Myocyte (in vitro differentiated cells): ENCODE measurements around the gene TLL1. TPM values are rescaled to one million over a fixed set of nuclear protein-coding genes. Genes with fewer than 3 reads are reported as not detected.

ENCODE experiments used
- DNase-seq: peaks from one replicate; pipeline ENCODE4 v3.0.0-alpha.2; 2012; ENCODE audit warnings: low read depth
- total RNA-seq: library from RNA; depleted of rRNA; stranded (reverse); fragments of >200 nt; gene quantifications from 2 replicates; pipeline ENCODE4 v1.2.3, GENCODE V29; 2014

Gene TLL1
- total RNA-seq, 1 donor from 2014 or later, result not detected

DNA sequence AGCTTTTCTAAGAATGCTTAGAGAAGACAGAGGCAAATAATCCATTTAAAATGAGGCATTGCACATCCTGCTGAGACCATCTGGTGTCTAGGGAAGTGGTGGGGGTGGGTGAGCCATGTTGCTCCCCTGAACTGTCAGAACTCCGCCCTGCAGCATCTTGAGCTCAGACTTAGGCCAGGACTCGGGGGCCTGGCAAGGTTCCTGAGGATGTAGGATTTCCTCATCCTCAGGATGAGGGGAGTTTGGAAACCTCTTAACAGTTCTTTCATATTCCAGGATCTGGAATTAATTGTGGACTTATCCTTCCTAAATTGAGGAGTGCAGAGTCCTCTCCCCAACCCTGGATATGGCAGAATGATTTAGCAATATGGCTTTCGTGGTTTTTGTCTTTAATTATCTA, 6.6 kb downstream of the TLL1 start:
- DNase-seq, result no peak

- DNase-seq, result no peak
Measured at GRCh38 chr4:165894159-165894558, 21.1 kb downstream of the TLL1 start.

- DNase-seq, result no peak
Measured at GRCh38 chr4:165905405-165906027, 32.5 kb downstream of the TLL1 start.

DNA sequence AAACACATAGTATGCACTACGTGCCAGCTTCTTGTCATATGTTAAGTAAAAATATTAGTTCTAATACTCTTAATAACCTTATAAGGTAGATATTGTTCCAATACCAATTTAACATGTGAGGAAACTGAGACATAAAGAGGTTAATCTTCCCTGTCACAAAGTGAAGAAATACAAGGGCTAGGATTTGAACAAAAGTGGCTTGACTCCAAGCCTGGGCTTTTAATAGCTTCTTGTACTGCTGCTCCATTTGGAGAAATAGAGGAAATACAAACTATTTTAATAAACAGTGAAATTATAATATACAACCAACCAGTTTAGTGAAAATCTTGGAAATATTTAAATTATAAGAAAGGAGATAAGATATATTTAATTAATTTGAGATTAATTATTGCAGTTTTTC, 33.2 kb downstream of the TLL1 start:
- no peak for DNase-seq

- no peak for DNase-seq
Measured at GRCh38 chr4:165909947-165910346, 36.9 kb downstream of the TLL1 start.

DNA sequence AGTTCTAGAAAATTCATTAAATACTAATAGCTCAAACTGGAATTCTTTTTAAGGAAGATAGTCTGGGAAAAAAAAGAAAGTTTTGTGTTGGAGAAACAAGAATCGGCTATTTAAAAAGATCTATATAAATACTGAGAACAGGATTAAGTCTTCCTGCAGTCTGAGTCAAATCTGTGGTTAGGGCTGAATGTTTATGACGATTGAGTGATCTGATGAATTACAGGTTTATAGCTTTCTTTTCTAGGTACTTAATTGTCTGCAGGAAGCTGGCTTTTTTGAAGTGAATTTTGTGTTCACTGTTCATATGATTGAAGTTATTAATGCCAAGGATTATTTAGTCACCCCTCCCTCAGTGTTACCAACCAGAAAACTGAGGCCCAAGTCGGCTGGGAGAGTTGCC, 42.2 kb downstream of the TLL1 start:
- no peak for DNase-seq

DNA sequence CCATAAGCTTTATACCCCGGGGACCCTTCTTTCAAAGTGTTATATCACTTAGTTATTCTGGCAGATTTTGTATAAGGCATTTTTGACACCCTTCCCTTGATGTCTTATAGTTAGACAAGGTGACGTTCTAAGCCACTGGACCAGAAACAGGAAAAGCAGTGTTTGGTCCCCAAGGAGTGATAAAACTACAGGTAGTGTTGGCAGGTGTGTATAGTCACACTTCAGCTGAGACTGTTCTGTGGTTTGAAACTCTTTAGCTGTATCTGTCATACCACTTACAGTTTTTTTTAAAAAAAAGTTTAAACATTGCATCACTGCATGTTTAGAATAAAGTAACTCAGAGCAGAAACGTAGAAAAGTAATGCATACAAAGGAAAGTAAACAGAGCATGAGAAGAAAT, 48.5 kb downstream of the TLL1 start:
- DNase-seq, result no peak

GRCh38 chr4:165922747-165923146, 49.7 kb downstream of the TLL1 start:
- DNase-seq, result no peak

DNA sequence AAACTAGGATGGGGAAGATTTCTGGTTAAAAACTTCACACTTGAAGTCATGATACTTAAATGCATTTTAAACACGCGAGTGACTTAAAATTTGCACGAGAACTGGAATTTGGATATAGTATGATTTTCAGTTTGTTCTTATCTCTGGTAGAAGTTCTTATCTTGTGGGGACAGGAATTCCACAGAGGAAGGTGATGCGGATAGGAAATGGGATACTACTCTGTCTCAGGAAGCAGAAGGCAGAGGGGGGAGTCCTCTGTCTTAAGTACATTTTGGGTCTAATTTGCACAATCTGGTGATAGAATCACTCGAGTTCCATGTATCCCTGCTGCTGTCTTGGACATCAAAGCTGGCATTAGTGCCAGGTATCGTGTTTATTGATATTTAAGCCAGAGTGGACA, 53.3 kb downstream of the TLL1 start:
- no peak for DNase-seq

DNA sequence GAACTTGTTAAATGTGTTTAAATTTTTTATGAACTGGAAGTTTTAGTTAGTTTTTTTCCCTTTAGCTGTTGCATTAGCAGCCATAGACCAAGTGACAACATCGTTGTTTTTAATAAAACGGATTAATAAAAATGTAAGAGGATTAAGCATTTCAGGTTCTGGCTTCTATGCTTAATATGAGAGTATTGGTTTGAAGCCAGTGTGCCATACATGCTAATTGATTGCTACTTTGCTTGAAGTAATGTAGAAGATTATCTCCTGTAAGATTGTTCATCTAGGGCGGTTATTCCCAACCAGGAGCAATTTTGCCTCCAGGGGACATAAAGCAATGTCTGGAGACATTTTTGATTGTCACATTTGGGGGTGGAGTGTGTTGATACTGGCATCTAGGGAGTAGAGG, 54.3 kb downstream of the TLL1 start:
- no peak for DNase-seq

GRCh38 chr4:165927815-165928214, 54.8 kb downstream of the TLL1 start:
- no peak for DNase-seq

DNA sequence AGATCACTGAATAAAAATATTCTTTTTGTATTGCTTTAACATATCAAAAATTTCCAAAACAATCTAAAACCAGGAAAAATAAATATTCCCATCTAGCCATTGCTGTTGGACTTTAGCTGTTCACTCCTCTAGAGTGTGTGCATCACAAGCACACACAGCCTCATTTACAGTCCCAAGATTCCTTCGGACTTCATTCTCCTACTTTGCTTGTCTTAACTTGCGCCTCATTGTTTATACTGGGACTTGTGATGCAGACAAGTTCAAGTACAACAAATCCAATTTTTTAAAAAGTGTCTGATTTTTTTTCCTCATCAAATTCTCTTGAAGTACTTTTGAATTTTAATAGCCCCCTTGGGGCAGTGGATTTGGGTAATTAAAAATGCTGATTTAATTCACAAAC, 55.6 kb downstream of the TLL1 start:
- no peak for DNase-seq

DNA sequence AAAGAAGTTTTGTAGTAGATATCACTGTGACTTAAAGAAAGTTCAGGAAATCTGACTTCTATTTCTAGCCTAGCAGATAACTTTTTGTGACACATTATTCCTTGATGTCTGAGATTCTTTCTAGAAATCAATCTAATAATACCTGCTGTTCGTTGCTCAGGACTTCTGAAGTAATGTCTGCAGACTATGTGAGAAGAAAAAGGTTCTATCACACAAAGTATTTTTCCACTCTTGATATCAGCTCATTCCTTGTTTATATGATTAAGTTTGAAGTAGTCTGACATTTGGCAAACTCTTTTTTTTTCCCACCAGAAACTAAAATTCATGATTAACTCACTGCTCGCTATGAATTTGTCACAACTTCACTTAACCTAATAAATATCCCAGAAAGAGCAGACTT, 56.6 kb downstream of the TLL1 start:
- no peak for DNase-seq

DNA sequence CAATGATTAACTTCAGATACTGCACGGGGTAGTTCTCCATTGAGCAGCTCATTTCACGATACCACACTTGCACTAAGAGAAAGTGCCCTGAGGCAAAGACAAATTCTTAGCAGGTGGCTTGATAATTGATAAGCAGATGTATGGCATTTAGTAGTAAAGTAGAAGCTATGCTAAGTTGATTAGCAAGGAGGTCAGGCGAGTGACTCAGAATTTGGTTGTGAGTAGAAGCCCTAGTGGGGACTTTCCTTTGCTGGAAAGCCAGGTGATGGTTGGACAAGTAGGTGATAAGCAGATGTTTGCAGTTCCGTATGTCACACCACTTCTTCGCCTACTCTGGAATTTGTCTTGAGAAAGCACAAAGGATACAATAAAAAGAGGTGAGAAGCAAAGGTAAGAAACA, 58.7 kb downstream of the TLL1 start:
- no peak for DNase-seq

GRCh38 chr4:165944900-165945299, 71.9 kb downstream of the TLL1 start:
- no peak for DNase-seq

GRCh38 chr4:165945991-165946390, 73.0 kb downstream of the TLL1 start:
- no peak for DNase-seq

DNA sequence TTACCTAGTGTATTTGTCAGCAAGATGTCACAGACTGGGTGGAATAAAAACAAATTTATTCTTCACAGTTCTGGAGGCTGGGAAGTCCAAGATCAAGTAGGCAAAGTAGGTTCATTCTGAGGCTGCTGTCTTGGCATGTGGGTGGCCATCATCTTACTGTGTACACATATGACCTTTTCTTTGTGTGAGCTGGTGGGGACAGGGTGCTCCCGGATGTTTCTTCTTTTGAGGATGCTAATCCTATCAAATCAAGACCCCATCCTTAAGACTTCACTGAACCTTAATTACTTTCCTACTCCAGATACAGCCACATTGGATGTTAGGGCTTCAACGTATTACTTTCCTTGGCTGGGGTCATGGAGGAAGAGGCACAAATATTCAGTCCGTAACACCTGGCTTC, 74.0 kb downstream of the TLL1 start:
- no peak for DNase-seq

DNA sequence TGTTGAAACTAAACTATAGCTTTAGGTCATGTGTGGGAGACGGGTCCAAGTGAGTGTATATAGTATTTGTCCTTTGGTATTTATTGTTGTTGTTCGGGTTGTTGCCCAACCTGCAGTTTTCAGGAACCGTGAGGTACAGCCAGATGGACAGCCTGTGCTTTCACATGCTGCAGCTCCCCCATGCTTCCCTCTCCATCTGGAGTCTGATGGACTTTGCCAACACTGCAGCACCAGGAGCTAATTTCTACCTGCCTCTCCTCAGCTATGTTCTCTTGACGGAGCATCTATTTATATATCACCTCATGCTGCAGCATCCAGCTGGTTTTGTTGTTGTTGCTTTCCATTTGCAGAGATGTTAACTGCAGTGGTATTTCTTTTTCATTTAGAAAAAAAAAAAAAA, 80.1 kb downstream of the TLL1 start:
- DNase-seq, result no peak

DNA sequence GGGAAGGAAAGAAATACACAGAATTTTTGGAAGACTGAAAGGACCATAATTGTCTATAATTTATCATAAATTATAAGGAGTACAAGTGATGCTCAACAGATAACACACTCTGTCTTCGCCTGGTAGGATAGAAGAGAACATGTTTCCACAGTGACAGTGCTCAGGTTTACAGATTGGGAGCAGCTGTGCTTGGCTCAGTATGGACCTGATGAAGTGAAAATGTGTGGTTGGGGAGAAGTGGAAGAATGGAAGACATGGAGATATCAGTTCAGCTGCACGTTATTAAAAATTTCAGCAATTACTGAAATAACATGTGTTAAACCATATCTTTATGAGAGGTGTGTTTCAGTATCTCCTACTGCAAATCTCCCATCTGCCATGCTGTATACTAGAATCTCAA, 90.6 kb downstream of the TLL1 start:
- DNase-seq, result no peak

- no peak for DNase-seq
Measured at GRCh38 chr4:165964591-165964990, 91.6 kb downstream of the TLL1 start.

DNA sequence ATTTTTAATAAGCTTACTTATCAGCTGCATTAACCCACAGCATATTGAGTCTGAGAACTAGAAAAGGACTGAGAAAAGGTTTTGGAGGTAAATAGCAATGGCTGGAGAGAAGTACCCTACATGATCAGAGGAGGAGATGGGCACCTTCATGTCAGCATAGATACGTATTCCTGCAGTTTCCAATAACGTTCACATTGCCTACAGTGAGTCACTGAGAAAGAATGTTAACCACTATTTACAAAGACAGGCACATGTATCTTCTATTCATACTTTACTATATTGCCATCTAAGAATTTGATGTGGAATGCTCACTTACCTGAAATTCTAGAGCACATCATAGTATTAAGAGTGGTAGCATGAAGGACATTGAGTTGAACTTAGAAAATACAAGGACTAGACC, 92.5 kb downstream of the TLL1 start:
- no peak for DNase-seq

DNA sequence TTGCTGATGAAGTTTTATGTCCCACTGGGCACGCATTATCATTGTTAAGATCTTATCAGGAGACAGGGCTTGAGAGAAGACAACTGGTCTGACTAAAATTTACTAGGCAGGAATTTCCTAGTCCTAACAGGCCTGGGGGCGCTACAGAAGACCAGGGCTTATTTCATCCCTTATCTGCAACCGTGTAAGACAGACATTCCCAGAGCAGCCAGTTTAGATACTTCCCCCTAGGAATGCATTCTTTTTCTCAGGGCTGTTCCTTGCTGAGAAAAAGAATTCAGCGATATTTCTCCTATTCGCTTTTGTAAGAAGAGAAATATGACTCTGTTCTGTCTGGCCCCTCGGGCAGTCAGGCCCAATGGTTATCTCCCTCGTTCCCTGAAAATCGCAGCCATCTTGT, 93.8 kb downstream of the TLL1 start:
- no peak for DNase-seq

DNA sequence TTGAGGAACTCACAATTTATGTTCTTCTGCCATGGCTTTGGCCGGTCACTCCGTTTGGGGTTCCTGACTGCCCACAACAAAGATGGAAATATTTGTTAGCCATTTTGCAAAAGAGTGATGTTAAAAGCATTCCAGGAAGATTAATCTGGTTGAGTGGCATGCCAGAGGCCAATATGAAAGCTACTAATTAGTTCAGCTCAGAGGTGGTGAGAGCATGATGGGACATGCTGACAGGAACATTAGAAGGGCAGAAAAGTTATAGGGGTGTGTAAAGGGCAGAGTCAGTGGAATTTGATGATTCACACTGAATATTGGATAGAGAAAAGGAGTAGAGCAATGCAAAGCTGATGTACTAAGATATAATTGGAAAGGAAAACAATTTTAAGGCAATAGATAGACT, 94.4 kb downstream of the TLL1 start:
- DNase-seq, result no peak
